Measurements from ENCODE around the gene CBFA2T2.
A peak's percentile ranks its signal among the peaks of the same experiment; 100 is the strongest.
"Not testable (repeated sequence)": the region's sequence is repeated elsewhere in the genome, so short reads cannot be mapped to it uniquely, and the experiment has no call there.

CBFA2T2 gene

DNA sequence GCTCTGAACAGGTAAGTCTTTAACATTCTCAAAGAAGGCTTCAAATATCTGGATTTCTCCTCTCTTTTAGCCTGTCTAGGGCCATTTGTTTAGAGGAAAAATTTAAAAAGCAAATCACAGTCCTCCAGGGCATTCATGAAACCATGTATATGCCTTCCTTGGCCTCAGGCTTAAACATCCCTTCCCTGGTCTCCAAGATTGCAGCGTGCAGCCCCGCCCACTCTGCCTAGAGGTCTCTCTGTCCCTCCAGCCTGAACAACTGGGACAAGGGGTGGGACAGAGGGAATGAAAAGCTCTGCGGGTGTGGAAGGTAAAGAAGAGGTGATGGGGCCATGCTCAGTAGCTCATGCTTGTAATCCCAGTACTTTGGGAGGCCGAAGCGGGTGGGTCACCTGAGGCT, 9.8 kb upstream of the CBFA2T2 start:
- Mint-ChIP-seq H3K36me3 (ENCODE audit: low read depth) (no peaks in the 10 kb centered on the region), H3K27me3 (no peaks in the 10 kb centered on the region), H3K27ac (no peak overlapping the region), H3K4me3 (no peak overlapping the region), H3K9me3 (no peaks in the 10 kb centered on the region), H3K4me1 (ENCODE audit: low read depth) (peaks cover 12% of the 10 kb centered on the region)
- intact Hi-C loops (cut with micrococcal nuclease) = no loop called here

DNA sequence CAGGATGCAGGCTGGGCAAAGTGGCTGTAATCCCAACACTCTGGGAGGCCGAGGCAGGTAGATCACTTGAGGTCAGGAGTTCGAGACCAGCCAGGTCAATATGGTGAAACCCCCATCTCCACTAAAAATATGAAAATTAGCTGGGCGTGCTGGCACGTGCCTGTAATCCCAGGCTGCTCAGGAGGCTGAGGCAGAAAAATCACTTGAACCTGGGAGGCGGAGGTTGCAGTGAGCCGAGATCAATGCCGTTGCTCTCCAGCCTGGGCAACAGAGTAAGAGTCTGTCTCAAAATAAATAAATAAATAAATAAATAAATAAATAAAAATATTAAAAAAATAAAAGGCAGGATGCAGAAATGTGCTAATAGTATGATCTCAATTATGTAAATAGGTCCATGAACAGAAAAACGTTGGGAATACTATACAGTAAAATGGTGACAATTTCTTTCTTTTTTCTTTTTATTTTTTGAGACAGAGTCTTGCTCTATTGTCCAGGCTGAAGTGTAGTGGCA, 8.4 kb upstream of the CBFA2T2 start:
- no peak overlapping the region for H3K4me3 Mint-ChIP-seq
- H3K9me3 Mint-ChIP-seq = no peaks in the 10 kb centered on the region
- no peaks in the 10 kb centered on the region for H3K4me1 Mint-ChIP-seq (ENCODE audit: low read depth)
- no peak overlapping the region for H3K27ac Mint-ChIP-seq
- no peaks in the 10 kb centered on the region for H3K36me3 Mint-ChIP-seq (ENCODE audit: low read depth)
- H3K27me3 Mint-ChIP-seq = no peaks in the 10 kb centered on the region
- intact Hi-C loops (cut with micrococcal nuclease) = no loop called here

DNA sequence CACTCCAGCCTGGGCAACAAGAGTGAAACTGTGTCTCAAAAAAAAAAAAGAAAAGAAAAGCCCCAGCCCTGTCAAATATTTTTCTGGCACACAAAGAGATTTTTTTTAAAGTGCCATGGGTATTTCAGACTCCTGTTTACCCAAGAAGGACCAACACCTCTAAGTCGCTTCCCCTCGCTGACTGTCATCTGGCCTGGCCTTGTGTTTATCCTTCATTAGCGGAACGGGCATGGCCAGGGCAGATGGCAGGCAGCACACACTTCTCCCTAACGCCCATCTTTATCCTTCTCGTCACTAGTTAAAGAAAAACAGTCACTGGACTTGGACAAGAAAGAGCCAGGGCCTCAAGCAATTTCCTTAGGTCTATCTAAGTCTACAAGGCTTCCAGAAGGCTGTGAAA, 7.3 kb upstream of the CBFA2T2 start:
- H3K27ac Mint-ChIP-seq = no peak overlapping the region

DNA sequence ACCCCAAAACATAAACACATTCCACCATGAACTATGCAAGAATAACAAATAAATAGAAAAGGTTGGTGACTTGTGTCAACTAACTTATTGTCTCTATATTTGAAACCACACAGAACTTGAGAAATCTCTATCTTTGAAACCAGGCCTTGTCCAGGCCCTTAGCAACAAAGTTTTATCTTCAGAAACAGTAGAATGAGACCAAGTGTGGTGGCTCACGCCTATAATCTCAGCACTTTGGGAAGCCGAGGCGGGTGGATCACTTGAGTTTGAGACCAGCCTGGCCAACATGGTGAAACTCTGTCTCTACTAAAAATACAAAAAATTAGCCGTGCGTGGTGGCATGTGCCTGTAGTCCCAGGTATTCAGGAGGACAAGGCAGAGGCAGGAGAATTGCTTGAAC, 6.7 kb upstream of the CBFA2T2 start:
- H3K27me3 Mint-ChIP-seq; intact Hi-C loops (cut with micrococcal nuclease); H3K36me3 Mint-ChIP-seq (ENCODE audit: low read depth): not testable (repeated sequence)

More for the DNA sequence above, 7.3 kb upstream of the CBFA2T2 start:
- intact Hi-C loops (cut with micrococcal nuclease) = no loop called here
- no peaks in the 10 kb centered on the region for H3K9me3 Mint-ChIP-seq
- H3K36me3 Mint-ChIP-seq (ENCODE audit: low read depth) = no peaks in the 10 kb centered on the region
- H3K4me1 Mint-ChIP-seq (ENCODE audit: low read depth) = peaks cover 4% of the 10 kb centered on the region
- no peak overlapping the region for H3K4me3 Mint-ChIP-seq
- H3K27me3 Mint-ChIP-seq = no peaks in the 10 kb centered on the region

DNA sequence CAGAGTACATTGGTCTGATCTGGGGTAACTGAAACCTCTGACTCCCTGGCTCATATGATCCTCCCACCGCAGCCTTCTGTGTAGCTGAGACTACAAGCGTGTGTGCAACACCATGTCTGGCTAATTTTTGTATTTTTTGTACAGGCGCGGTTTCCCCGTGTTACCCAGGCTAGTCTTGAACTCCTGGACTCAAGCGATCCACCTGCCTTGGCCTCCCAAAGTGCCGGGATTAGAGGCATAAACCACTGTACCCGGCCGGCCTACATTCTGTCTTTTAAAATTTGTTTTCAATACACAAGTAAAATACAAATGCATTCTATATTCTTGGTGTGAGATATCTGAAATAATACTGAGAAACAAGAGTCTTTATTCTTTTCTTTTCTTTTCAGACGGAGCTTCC, 1.7 kb upstream of the CBFA2T2 start:
- intact Hi-C loops (cut with micrococcal nuclease) = no loop called here
- peaks cover 13% of the 10 kb centered on the region for H3K4me1 Mint-ChIP-seq (ENCODE audit: low read depth)
- no peak overlapping the region for H3K4me3 Mint-ChIP-seq
- peak overlapping the region; percentile 83 for H3K27ac Mint-ChIP-seq
- no peaks in the 10 kb centered on the region for H3K27me3 Mint-ChIP-seq
- H3K36me3 Mint-ChIP-seq (ENCODE audit: low read depth) = peaks cover 2% of the 10 kb centered on the region
- no peaks in the 10 kb centered on the region for H3K9me3 Mint-ChIP-seq

More for the DNA sequence above, 6.7 kb upstream of the CBFA2T2 start:
- not testable (repeated sequence) for H3K27ac Mint-ChIP-seq; H3K4me3 Mint-ChIP-seq; H3K9me3 Mint-ChIP-seq; H3K4me1 Mint-ChIP-seq (ENCODE audit: low read depth)

DNA sequence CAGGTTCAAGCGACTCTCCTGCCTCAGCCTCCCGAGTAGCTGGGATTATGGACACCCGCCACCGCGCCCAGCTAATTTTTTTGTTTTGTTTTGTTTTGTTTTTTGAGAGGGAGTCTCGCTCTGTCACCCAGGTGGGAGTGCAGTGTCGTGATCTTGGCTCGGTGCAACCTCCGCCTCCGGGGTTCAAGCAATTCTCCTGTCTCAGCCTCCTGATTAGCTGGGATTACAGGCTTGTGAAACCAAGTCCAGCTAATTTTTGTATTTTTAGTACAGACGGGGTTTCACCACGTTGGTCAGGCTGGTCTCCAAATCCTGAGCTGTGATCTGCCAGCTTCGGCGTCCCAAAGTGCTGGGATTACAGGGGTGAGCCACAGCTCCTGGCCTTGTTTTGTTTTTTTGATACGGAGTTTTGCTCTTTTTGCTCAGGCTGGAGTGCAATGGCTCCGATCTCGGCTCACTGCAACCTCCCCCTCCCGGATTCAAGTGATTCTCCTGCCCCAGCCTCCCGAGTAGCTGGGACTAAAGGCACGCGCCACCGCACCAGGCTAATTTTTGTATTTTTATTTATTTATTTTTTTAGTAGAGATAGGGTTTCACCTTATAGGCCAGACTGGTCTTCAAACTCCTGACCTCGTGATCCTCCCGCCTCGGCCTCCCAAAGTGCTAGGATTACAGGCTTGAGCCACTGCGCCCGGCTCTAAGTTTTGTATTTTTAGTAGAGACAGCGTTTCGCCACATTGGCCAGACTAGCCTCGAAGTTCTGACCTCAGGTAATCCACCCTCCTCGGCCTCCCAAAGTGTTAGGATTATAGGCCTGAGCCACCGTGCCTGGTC, 1.0 kb upstream of the CBFA2T2 start:
- H3K4me1 Mint-ChIP-seq (ENCODE audit: low read depth) = peaks cover 13% of the 10 kb centered on the region
- intact Hi-C loops (cut with micrococcal nuclease) = loop anchor here (1.0 kb wide), 1 partner anchor 13 kb away; no protein-coding TSS in a partner anchor
- peak overlapping the region; percentile 83 for H3K27ac Mint-ChIP-seq
- H3K4me3 Mint-ChIP-seq = peak overlapping the region; percentile 40
- H3K36me3 Mint-ChIP-seq (ENCODE audit: low read depth); H3K27me3 Mint-ChIP-seq; H3K9me3 Mint-ChIP-seq: not testable (repeated sequence)

DNA sequence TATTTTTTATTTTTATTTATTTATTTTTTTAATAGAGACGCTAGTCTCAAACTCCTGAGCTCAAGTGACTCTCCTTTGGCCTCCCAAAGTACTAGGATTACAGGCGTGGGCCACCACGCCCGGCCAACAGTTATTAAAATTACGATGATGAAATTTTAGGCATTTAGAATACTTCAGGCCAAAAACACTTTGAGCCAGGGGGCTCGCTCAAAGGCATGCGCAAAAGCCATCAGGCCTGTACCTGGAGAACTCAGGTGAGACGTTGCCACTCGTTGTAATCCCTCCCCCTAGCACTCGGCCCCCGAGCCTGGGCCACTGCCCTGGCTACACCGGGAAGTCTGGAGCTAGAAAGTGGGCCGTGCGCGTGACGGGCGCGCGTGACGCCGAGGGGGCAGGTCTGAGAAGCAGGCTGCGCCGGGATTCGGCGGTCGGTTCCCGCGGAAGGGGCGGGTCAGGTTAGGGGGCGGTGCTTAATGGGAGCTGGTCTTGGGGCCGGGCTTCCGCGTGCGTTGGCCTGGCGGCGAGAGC, 337 bp upstream of the CBFA2T2 start:
- peak overlapping the region; percentile 83 for H3K27ac Mint-ChIP-seq
- H3K4me1 Mint-ChIP-seq (ENCODE audit: low read depth) = peaks cover 13% of the 10 kb centered on the region
- no peaks in the 10 kb centered on the region for H3K9me3 Mint-ChIP-seq
- intact Hi-C loops (cut with micrococcal nuclease) = loop anchor here (1.0 to 2.0 kb wide), 2 partner anchors 13 to 65 kb away; no protein-coding TSS in a partner anchor
- H3K4me3 Mint-ChIP-seq = peak overlapping the region; percentile 83
- H3K36me3 Mint-ChIP-seq (ENCODE audit: low read depth) = peaks cover 6% of the 10 kb centered on the region
- H3K27me3 Mint-ChIP-seq = no peaks in the 10 kb centered on the region

DNA sequence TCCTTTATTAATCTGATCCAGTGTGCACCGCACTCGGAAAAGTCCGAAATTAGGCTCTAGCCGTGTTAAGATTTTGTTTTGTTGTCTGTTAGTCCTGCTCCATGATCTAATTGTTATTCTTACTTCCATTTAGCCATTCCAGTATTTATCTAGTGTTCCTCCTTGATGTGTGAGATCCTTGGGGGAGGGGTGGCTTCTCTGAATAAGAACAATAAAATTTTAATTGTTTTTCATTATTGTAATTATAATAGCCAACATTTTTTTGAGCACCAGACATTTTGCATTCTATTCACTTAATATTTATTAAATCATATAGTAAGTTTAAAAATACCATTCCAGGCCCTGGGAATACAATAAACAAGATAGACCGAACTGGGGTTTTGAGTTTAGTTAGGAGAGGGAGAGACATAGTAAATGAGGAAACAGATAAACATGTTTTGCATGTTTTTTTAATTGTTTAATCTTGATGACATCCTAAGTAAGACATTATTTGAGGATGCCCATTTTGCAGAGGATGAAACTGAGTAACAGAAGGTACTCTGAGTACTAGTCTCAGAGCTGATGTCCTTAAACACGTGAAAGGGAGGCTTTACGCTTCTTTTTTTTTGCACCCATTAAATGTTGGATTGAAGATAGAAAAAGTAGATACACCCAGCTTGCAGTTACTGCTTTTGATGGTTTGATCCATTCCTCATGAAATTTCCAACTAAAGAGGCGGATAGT, 1.2 kb downstream of the CBFA2T2 start:
- intact Hi-C loops (cut with micrococcal nuclease) = loop anchor here (2.0 kb wide), 1 partner anchor 64 kb away; no protein-coding TSS in a partner anchor
- H3K4me3 Mint-ChIP-seq = peak overlapping the region; percentile 83
- no peaks in the 10 kb centered on the region for H3K9me3 Mint-ChIP-seq
- peaks cover 6% of the 10 kb centered on the region for H3K36me3 Mint-ChIP-seq (ENCODE audit: low read depth)
- H3K27ac Mint-ChIP-seq = peak overlapping the region; percentile 83
- no peaks in the 10 kb centered on the region for H3K27me3 Mint-ChIP-seq
- H3K4me1 Mint-ChIP-seq (ENCODE audit: low read depth) = peaks cover 13% of the 10 kb centered on the region

DNA sequence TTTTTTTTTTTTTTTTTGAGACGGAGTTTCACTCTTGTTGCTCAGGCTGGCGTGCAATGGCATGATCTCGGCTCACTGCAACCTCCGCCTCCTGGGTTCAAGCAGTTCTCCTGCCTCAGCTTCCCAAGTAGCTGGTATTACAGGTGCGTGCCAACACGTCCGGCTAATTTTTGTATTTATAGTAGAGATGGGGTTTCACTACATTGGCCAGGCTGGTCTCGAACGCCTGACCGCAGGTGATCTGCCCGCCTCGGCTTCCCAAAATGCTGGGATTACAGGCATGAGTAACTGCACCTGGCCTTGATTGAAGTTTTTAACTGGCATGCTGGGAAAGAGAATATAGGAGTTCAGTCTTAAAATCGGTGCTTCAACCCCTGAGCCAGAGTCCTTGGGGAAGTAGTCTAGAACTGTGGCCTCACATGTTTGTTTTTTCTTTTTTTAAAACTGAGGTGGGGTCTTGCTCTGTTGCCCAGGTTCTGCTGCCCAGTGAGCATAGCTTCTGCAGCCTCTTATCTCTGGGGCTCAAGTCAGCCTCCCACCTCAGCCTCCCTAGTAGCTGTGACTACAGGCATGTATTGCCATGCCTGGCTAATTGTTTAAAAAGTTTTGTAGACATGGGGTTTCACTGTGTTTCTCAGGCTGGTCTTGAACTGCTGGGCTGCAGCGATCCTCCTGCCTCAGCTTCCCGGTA, 3.3 kb downstream of the CBFA2T2 start:
- intact Hi-C loops (cut with micrococcal nuclease) = no loop called here

DNA sequence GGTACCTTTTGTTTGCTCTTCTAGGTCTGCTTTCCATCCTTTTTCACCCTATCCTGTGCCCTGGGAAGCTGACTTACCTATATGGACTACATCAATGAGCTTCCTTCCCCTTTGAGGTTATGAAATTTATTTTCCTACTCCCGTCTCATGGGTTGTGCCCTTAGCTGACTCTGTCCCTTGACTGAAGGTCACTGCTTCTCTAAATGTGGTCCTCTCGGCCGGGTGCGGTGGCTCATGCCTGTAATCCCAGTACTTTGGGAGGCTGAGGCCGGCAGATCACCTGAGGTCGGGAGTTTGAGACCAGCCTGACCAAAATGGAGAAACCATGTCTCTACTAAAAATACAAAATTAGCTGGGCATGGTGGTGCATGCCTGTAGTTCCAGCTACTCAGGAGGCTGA, 6.9 kb downstream of the CBFA2T2 start:
- H3K4me1 Mint-ChIP-seq (ENCODE audit: low read depth) = peaks cover 13% of the 10 kb centered on the region
- H3K27me3 Mint-ChIP-seq; H3K36me3 Mint-ChIP-seq (ENCODE audit: low read depth); intact Hi-C loops (cut with micrococcal nuclease); H3K4me3 Mint-ChIP-seq; H3K9me3 Mint-ChIP-seq; H3K27ac Mint-ChIP-seq: not testable (repeated sequence)

More for the DNA sequence above, 3.3 kb downstream of the CBFA2T2 start:
- Mint-ChIP-seq H3K27me3 (no peaks in the 10 kb centered on the region), H3K27ac (no peak overlapping the region), H3K4me3 (no peak overlapping the region), H3K4me1 (ENCODE audit: low read depth) (peaks cover 12% of the 10 kb centered on the region), H3K36me3 (ENCODE audit: low read depth) (peaks cover 6% of the 10 kb centered on the region), H3K9me3 (no peaks in the 10 kb centered on the region)

DNA sequence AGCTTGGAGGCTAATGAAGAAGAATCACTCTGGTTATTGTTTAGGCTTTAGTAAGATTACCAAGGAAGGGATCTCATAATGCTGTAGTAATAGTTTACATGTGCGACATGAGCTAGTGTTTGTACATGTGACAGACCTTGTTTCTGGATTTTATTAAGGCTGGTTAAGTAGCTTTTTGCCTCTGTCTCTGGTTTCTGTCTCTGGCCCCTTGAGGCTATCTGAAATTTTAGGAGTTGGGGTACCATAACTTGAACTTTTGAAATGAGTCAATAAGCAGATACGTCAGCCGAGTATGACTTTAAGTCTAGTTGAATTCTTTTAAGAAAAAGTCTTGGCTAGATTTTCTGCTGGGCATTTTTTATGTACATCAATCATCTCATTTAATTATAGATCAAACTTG, 9.5 kb downstream of the CBFA2T2 start:
- Mint-ChIP-seq H3K27me3 (no peaks in the 10 kb centered on the region), H3K9me3 (no peaks in the 10 kb centered on the region), H3K27ac (no peak overlapping the region), H3K4me1 (ENCODE audit: low read depth) (peaks cover 19% of the 10 kb centered on the region), H3K36me3 (ENCODE audit: low read depth) (no peaks in the 10 kb centered on the region), H3K4me3 (no peak overlapping the region)
- intact Hi-C loops (cut with micrococcal nuclease) = no loop called here

DNA sequence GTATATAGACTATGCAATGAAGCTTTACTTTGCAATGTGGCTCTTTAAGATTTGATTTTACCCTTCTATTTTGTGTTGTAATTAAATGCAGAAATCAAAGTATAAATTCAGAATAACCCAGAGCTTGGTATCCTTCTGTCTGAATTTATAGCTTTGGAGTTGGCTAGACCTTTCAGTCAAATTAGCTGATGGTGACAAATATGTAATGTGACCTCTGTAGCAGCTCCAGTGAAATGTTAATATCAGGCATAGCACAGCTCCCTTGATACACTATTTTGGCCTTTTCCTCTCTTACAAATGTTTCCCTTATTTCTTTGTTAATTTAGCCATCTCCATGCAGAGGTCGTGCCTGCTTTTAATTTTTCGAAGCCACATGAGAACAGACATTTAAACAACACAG, 11.1 kb downstream of the CBFA2T2 start:
- intact Hi-C loops (cut with micrococcal nuclease) = no loop called here
- no peaks in the 10 kb centered on the region for H3K9me3 Mint-ChIP-seq
- no peaks in the 10 kb centered on the region for H3K36me3 Mint-ChIP-seq (ENCODE audit: low read depth)
- H3K4me1 Mint-ChIP-seq (ENCODE audit: low read depth) = peaks cover 19% of the 10 kb centered on the region
- H3K27ac Mint-ChIP-seq = no peak overlapping the region
- no peaks in the 10 kb centered on the region for H3K27me3 Mint-ChIP-seq
- H3K4me3 Mint-ChIP-seq = no peak overlapping the region

DNA sequence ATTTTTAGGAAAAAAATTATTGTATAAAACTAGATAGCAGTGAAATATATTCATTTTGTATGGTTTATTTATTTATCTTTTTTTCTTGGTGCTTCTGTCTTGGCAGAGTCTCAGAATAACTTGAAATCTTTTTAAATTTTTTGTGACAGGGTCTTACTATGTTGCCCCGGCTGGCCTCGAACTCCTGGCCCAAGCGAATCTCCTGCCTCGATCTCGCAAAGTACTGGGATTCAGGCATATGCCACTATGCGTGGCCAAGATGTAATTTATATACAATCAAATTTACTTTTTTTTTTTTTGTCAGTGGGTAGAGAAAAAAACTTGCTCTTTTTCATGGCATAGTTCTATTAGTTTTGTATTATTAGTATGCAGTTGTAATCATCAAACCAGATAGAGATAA, 13.7 kb downstream of the CBFA2T2 start:
- Mint-ChIP-seq H3K36me3 (ENCODE audit: low read depth) (no peaks in the 10 kb centered on the region), H3K4me1 (ENCODE audit: low read depth) (peaks cover 11% of the 10 kb centered on the region), H3K9me3 (no peaks in the 10 kb centered on the region), H3K27me3 (no peaks in the 10 kb centered on the region), H3K4me3 (no peak overlapping the region), H3K27ac (no peak overlapping the region)
- intact Hi-C loops (cut with micrococcal nuclease) = no loop called here
